Duodenal mucosa (tissue), 2 donors: ENCODE data around the gene CPEB3.

Experiments used
- H3K27ac ChIP-seq: one replicate; pipeline ENCODE4 v1.7.0; 2013; ENCODE audit warnings: low read depth, low read length
- H3K27me3 ChIP-seq, 2 donors: one replicate each; pipeline ENCODE4 v1.7.0; 2013; ENCODE audit warnings: low read length in 2 of 2, control low read depth in 1 of 2; ENCODE audit not compliant: insufficient read depth in 2 of 2, control insufficient read depth in 1 of 2
- H3K36me3 ChIP-seq, 2 donors: one replicate each; pipeline ENCODE4 v1.7.0; 2013; ENCODE audit warnings: low read length in 2 of 2, control low read depth in 1 of 2; ENCODE audit not compliant: insufficient read depth in 2 of 2, control insufficient read depth in 1 of 2
- H3K4me1 ChIP-seq, 2 donors: one replicate each; pipeline ENCODE4 v1.7.0; 2013; ENCODE audit warnings: low read length in 2 of 2, control low read depth in 1 of 2; ENCODE audit not compliant: insufficient read depth in 2 of 2, control insufficient read depth in 1 of 2
- H3K4me3 ChIP-seq, 2 donors: one replicate each; pipeline ENCODE4 v1.7.0; 2013; ENCODE audit warnings: low read length in 2 of 2, low read depth in 1 of 2
- H3K9ac ChIP-seq, 2 donors: one replicate each; pipeline ENCODE4 v1.7.0; 2013; ENCODE audit warnings: low read length in 2 of 2, low read depth in 1 of 2
- H3K9me3 ChIP-seq, 2 donors: one replicate each; pipeline ENCODE4 v1.7.0; 2013; ENCODE audit warnings: low read length in 2 of 2, control low read depth in 1 of 2; ENCODE audit not compliant: control insufficient read depth in 1 of 2

CPEB3 gene

GRCh38 chr10:92001995-92002394, 288.9 kb downstream of the CPEB3 start:
- no peaks in the 10 kb centered on the region for H3K4me1 ChIP-seq
- H3K9ac ChIP-seq = no peak overlapping the region
- H3K9me3 ChIP-seq = no peaks in the 10 kb centered on the region
- no peak overlapping the region for H3K4me3 ChIP-seq
- H3K27ac ChIP-seq = no peak overlapping the region
- no peaks in the 10 kb centered on the region for H3K27me3 ChIP-seq
- H3K36me3 ChIP-seq = peaks cover 7 to 28% of the 10 kb centered on the region in 2 donors

GRCh38 chr10:92001581-92001980, 289.3 kb downstream of the CPEB3 start:
- peaks cover 9 to 30% of the 10 kb centered on the region in 2 donors for H3K36me3 ChIP-seq

More at GRCh38 chr10:92001581-92001980, 289.3 kb downstream of the CPEB3 start:
- Histone ChIP-seq H3K9ac (no peak overlapping the region), H3K9me3 (no peaks in the 10 kb centered on the region), H3K4me1 (no peaks in the 10 kb centered on the region), H3K27ac (no peak overlapping the region), H3K27me3 (no peaks in the 10 kb centered on the region), H3K4me3 (no peak overlapping the region)
